ENCODE measurements around the gene ECSIT. TPM values are rescaled to one million over a fixed set of nuclear protein-coding genes. Genes with fewer than 3 reads are reported as not detected.
A peak's percentile ranks its signal among the peaks of the same experiment; 100 is the strongest.

ECSIT gene
- total and polyA plus RNA-seq, 2 donors (not counting 1 experiment from before 2014, with no cell fraction given): 45.6 to 63.1 TPM

- no peak for ATAC-seq (ENCODE audit: low read depth)
- Histone ChIP-seq H3K4me2 (replicated peaks; ENCODE audit: low read depth, low read length, poor library complexity, severe bottlenecking) (no peak overlapping the region), H2AFZ (ENCODE audit: insufficient read depth, low read depth, low read length, poor library complexity, severe bottlenecking) (no peak overlapping the region), H3K27me3 (replicated peaks in 1 of 4; ENCODE audit: control extremely low read depth in 1 of 4, control insufficient read depth in 3 of 4, insufficient read depth in 4 of 4, low read length in 3 of 4) (no peaks in the 10 kb centered on the region), H3K4me1 (ENCODE audit: control insufficient read depth in 2 of 2, insufficient read depth in 2 of 2, low read length in 2 of 2) (peaks cover 46 to 76% of the 10 kb centered on the region in 2 donors), H3K4me3 (ENCODE audit: control extremely low read depth in 1 of 5, extremely low read depth in 1 of 5, insufficient read depth in 1 of 5, low read depth in 2 of 5, low read length in 4 of 5) (no peak overlapping the region), H3K9ac (ENCODE audit: low read length) (no peak overlapping the region), H3K79me2 (ENCODE audit: control insufficient read depth, insufficient read depth, low read length) (peaks cover 11% of the 10 kb centered on the region), H3K27ac (ENCODE audit: low read length in 2 of 2) (peak overlapping the region in 1 of 2 donors; percentile 55), H3K36me3 (replicated peaks in 1 of 2; ENCODE audit: control extremely low read depth in 1 of 2, control insufficient read depth in 1 of 2, extremely low read depth in 1 of 2, insufficient read depth in 2 of 2, low read length in 1 of 2) (no peaks in the 10 kb centered on the region), H4K20me1 (ENCODE audit: control insufficient read depth, insufficient read depth, low read length, poor library complexity, severe bottlenecking) (no peaks in the 10 kb centered on the region), H3K9me3 (ENCODE audit: control extremely low read depth in 1 of 3, control insufficient read depth in 2 of 3, insufficient read depth in 1 of 3, low read length in 2 of 3) (no peaks in the 10 kb centered on the region)
- intact Hi-C loops (cut with micrococcal nuclease): loop anchor here (5.0 kb wide), 1 partner anchor 249 kb away; the partner anchor contains the start of gene ZNF440
- Mint-ChIP-seq H3K4me3 (peak overlapping the region; percentile 30), H3K9me3 (ENCODE audit: insufficient read depth) (no peaks in the 10 kb centered on the region), H3K27ac (peak overlapping the region; percentile 80), H3K4me1 (peaks cover 59% of the 10 kb centered on the region), H3K27me3 (no peaks in the 10 kb centered on the region)
- ChIA-PET POLR2A (interaction anchor here (0.7 kb wide), 1 partner anchor 21 kb away, joined by 4 read pairs; no protein-coding TSS in a partner anchor), CTCF (interaction anchor here (0.8 to 10.7 kb wide), 3 partner anchors 11 to 425 kb away, joined by 3 to 289 read pairs (median 3); no protein-coding TSS in a partner anchor)
- no peak for DNase-seq
- TF ChIP-seq EZH2 (IDR thresholded peaks at IDR 0.05; ENCODE audit: borderline replicate concordance, insufficient read depth, low read depth, low read length, poor library complexity, severe bottlenecking): no peak
- no peak for TF ChIP-seq CTCF (IDR thresholded peaks at IDR 0.05)
- WGBS (ENCODE audit: insufficient coverage): 93% methylated on average over 4 of the region's 8 CpGs
These were observed 34.6 kb upstream of the ECSIT start for GRCh38 chr19:11563532-11563931.

- no peaks in the 10 kb centered on the region for H3K9me3 Mint-ChIP-seq (ENCODE audit: insufficient read depth)
- ATAC-seq (ENCODE audit: low read depth) (peak; percentile 48), DNase-seq (peak; percentile 90)
- TF ChIP-seq EZH2 (IDR thresholded peaks at IDR 0.05; ENCODE audit: borderline replicate concordance, insufficient read depth, low read depth, low read length, poor library complexity, severe bottlenecking) (no peak), CTCF (IDR thresholded peaks at IDR 0.05) (peak; percentile 90)
- WGBS (ENCODE audit: insufficient coverage): 24% methylated on average over 5 of the region's 9 CpGs
- H3K27ac Mint-ChIP-seq: peak overlapping the region; percentile 94
- H3K27me3 Mint-ChIP-seq: no peaks in the 10 kb centered on the region
- peak overlapping the region; percentile 79 for H3K4me2 ChIP-seq (replicated peaks; ENCODE audit: low read depth, low read length, poor library complexity, severe bottlenecking)
- H4K20me1 ChIP-seq (ENCODE audit: control insufficient read depth, insufficient read depth, low read length, poor library complexity, severe bottlenecking): peaks cover 17% of the 10 kb centered on the region
- CTCF ChIA-PET: interaction anchor here (0.6 to 10.7 kb wide), 14 partner anchors 8 to 1263 kb away, joined by 3 to 289 read pairs (median 5); partner anchors contain the start of genes ACP5 and ECSIT
- H3K4me1 ChIP-seq (ENCODE audit: control insufficient read depth in 2 of 2, insufficient read depth in 2 of 2, low read length in 2 of 2): peaks cover 37 to 64% of the 10 kb centered on the region in 2 donors
- intact Hi-C loops (cut with micrococcal nuclease): loop anchor here (1.0 to 5.0 kb wide), 5 partner anchors 8 to 252 kb away; partner anchors contain the start of gene ZNF440
- H3K4me3 ChIP-seq (ENCODE audit: control extremely low read depth in 1 of 5, extremely low read depth in 1 of 5, insufficient read depth in 1 of 5, low read depth in 2 of 5, low read length in 4 of 5): peak overlapping the region in 3 of 5 experiments; percentile 70 to 82 (median 75)
- peak overlapping the region; percentile 81 for H3K9ac ChIP-seq (ENCODE audit: low read length)
- peaks cover 65% of the 10 kb centered on the region for H3K4me1 Mint-ChIP-seq
- POLR2A ChIA-PET: interaction anchor here (0.6 to 3.0 kb wide), 4 partner anchors 8 to 403 kb away, joined by 3 to 13 read pairs (median 4); no protein-coding TSS in a partner anchor
- peaks cover 37% of the 10 kb centered on the region for H3K79me2 ChIP-seq (ENCODE audit: control insufficient read depth, insufficient read depth, low read length)
- peak overlapping the region; percentile 80 to 81 for H3K27ac ChIP-seq (ENCODE audit: low read length in 2 of 2)
- H3K4me3 Mint-ChIP-seq: peak overlapping the region; percentile 93
- no peaks in the 10 kb centered on the region for H3K27me3 ChIP-seq (replicated peaks in 1 of 4; ENCODE audit: control extremely low read depth in 1 of 4, control insufficient read depth in 3 of 4, insufficient read depth in 4 of 4, low read length in 3 of 4)
- no peaks in the 10 kb centered on the region for H3K9me3 ChIP-seq (ENCODE audit: control extremely low read depth in 1 of 3, control insufficient read depth in 2 of 3, insufficient read depth in 1 of 3, low read length in 2 of 3)
- H2AFZ ChIP-seq (ENCODE audit: insufficient read depth, low read depth, low read length, poor library complexity, severe bottlenecking): no peak overlapping the region
- H3K36me3 ChIP-seq (replicated peaks in 1 of 2; ENCODE audit: control extremely low read depth in 1 of 2, control insufficient read depth in 1 of 2, extremely low read depth in 1 of 2, insufficient read depth in 2 of 2, low read length in 1 of 2): peaks cover 0 to 3% of the 10 kb centered on the region in 2 experiments
These were observed 31.6 kb upstream of the ECSIT start for GRCh38 chr19:11560404-11561051.

Measured in B cell (primary cell).